Activated CD8-positive, alpha-beta T cell treated with anti-CD3 and anti-CD28 coated beads, Interleukin-2, amount 10 ng/mL, durations not matched to agents 7 days and 5 days (primary cell): ENCODE data around the gene SPANXN2. TPM values are rescaled to one million over a fixed set of nuclear protein-coding genes. Genes with fewer than 3 reads are reported as not detected.
"Not testable (repeated sequence)": the region's sequence is repeated elsewhere in the genome, so short reads cannot be mapped to it uniquely, and the experiment has no call there.

Experiments used
- ATAC-seq: fragments of 150-1000 bp; cut with Tn5 transposase; one replicate; pipeline ENCODE4 v1.10.0; 2021; ENCODE audit warnings: moderate library complexity
- CTCF ChIA-PET: fragments of 350-600 bp; sonication (Branson Sonifier 250); formaldehyde crosslinking; loops from one replicate; lab custom pipeline; 2021; ENCODE audit warnings: antibody characterized with exemption; lab: Charles Lee
- POLR2A ChIA-PET: fragments of 350-600 bp; sonication (Branson Sonifier 250); formaldehyde crosslinking; loops from one replicate; lab custom pipeline; 2021; ENCODE audit warnings: antibody characterized with exemption; lab: Charles Lee
- DNase-seq: peaks from one replicate; pipeline ENCODE4 v3.0.0-alpha.2; 2020
- H3K27ac Mint-ChIP-seq: one replicate; pipeline ENCODE4 v1.8.0; 2021; ENCODE audit warnings: mild to moderate bottlenecking, mixed read lengths
- H3K27me3 Mint-ChIP-seq: one replicate; pipeline ENCODE4 v1.8.0; 2021; ENCODE audit warnings: low read depth, mixed read lengths
- H3K36me3 Mint-ChIP-seq: one replicate; pipeline ENCODE4 v1.8.0; 2021; ENCODE audit warnings: low read depth, mixed read lengths
- H3K4me1 Mint-ChIP-seq: one replicate; pipeline ENCODE4 v1.8.0; 2021; ENCODE audit warnings: low read depth, mixed read lengths
- H3K4me3 Mint-ChIP-seq: one replicate; pipeline ENCODE4 v1.8.0; 2021; ENCODE audit warnings: mild to moderate bottlenecking, mixed read lengths
- H3K9me3 Mint-ChIP-seq: one replicate; pipeline ENCODE4 v1.8.0; 2022; ENCODE audit warnings: mixed read lengths; ENCODE audit not compliant: insufficient read depth
- total RNA-seq, 2 experiments: library from RNA; stranded (reverse); gene quantifications; one replicate each; pipeline ENCODE4 v1.2.3, GENCODE V29; 2021

Gene SPANXN2, protein sequence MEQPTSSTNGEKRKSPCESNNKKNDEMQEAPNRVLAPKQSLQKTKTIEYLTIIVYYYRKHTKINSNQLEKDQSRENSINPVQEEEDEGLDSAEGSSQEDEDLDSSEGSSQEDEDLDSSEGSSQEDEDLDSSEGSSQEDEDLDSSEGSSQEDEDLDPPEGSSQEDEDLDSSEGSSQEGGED
- total RNA-seq, result not detected

DNA sequence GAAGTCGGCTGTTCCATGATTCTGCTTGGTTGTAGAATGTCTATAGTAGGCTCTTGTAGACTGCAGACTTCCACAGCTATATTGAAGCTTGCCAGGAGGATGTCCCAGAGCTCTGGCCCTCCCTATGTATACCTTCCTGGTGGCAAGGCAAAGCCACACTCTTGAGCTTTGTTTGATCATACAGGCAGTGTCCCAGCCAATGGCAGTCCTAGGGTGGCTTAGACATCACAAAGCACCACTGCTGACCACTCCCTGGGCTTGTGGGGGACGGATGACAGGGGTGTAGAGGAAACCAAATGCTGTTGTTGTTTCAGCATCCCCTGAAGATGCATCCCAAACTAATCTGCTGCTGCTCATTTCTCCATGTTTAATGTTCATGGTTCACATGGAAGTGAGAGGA lies at the start of gene SPANXN2:
Gene SPANXN2, minus strand, starts transcription at position 101 of the 400 bp plus-strand sequence. Its CDS starts 84 bp downstream, at position 17.
- POLR2A ChIA-PET, ATAC-seq, CTCF ChIA-PET, H3K4me1 Mint-ChIP-seq, H3K27me3 Mint-ChIP-seq, H3K4me3 Mint-ChIP-seq, H3K36me3 Mint-ChIP-seq, DNase-seq, H3K9me3 Mint-ChIP-seq, H3K27ac Mint-ChIP-seq: not testable (repeated sequence)

DNA sequence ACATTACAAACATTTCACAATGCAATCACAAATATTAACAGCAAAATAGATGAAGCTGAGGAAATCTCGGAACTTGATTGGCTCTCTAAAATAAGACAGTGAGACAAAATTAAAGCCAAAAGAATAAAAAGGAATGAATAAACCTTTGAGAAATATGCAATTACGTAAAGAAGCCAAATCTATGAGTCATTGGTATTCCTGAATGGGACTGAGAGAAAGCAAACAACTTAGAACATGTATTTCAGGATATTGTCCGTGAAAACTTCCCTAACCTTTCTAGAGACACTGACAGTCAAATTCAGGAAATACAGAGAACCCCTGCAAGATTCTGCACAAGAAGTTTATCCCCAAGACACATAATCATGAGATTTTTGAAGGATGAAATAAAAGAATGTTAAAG lies 48.4 kb upstream of the SPANXN2 start:
- DNase-seq (no peak), ATAC-seq (no peak)
- no peak overlapping the region for H3K4me3 Mint-ChIP-seq
- H3K9me3 Mint-ChIP-seq, result peaks cover 6% of the 10 kb centered on the region
- no peaks in the 10 kb centered on the region for H3K4me1 Mint-ChIP-seq
- no peaks in the 10 kb centered on the region for H3K36me3 Mint-ChIP-seq
- no peaks in the 10 kb centered on the region for H3K27me3 Mint-ChIP-seq
- CTCF ChIA-PET, result no interaction called here
- H3K27ac Mint-ChIP-seq, result no peak overlapping the region
- POLR2A ChIA-PET, result no interaction called here

DNA sequence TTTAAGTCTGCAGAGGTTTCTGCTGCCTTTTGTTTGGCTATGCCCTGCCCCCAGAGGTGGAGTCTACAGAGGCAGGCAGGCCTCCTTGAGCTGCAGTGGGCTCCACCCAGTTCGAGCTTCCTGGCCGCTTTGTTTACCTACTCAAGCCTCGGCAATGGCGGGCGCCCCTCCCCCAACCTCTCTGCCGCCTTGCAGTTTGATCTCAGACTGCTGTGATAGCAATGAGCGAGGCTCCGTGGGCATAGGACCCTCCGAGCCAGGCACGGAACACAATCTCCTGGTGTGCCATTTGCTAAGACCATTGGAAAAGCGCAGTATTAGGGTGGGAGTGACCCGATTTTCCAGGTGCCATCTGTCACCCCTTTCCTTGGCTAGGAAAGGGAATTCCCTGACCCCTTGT lies 47.2 kb upstream of the SPANXN2 start:
- DNase-seq, H3K9me3 Mint-ChIP-seq, H3K27me3 Mint-ChIP-seq, H3K36me3 Mint-ChIP-seq, H3K4me3 Mint-ChIP-seq, H3K4me1 Mint-ChIP-seq, ATAC-seq, H3K27ac Mint-ChIP-seq, CTCF ChIA-PET, POLR2A ChIA-PET: not testable (repeated sequence)

DNA sequence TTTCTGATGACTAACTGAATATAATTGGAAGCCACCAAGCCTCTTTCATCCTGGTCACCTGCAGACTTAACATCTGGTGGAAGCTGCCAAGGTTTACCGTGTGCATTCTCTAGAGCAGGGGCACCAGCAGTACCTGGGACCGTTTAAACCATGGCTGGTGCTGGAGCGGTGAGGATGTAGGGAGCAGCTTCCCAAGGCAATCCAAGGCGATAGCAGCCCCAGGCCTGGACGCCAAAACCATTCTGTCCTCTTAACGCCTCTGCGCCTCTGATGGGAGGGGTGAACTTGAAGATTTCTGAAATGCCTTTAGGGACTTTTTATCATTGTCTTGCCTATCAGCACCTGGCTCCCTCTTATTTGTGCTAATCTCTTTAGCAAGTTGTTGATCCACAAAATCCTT lies 37.3 kb upstream of the SPANXN2 start:
- H3K36me3 Mint-ChIP-seq, result no peaks in the 10 kb centered on the region
- ChIA-PET POLR2A (no interaction called here), CTCF (no interaction called here)
- H3K9me3 Mint-ChIP-seq, result peaks cover 6% of the 10 kb centered on the region
- no peaks in the 10 kb centered on the region for H3K4me1 Mint-ChIP-seq
- H3K27ac Mint-ChIP-seq, result no peak overlapping the region
- ATAC-seq (no peak), DNase-seq (no peak)
- no peak overlapping the region for H3K4me3 Mint-ChIP-seq
- H3K27me3 Mint-ChIP-seq, result no peaks in the 10 kb centered on the region

DNA sequence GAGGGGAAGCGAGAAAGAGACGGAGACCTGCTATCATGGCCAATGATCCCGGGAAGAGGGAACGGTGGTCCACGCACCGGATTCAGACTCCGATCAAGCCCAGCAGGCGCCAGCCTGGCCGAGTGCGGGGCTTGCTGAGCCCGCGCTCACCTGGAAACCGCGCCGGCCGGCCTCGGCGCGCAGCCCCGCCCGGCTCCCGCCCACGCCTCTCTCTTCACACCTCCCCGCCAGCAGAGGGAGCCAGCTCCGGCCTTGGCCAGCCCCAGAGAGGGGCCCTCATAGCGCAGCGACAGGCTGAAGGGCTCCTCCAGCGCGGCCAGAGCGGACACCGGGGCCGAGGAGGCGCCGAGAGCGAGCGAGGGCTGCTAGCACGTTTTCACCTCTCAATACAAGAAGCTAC lies 36.8 kb upstream of the SPANXN2 start:
- ATAC-seq (no peak), DNase-seq (no peak)
- H3K36me3 Mint-ChIP-seq, result no peaks in the 10 kb centered on the region
- peaks cover 6% of the 10 kb centered on the region for H3K9me3 Mint-ChIP-seq
- H3K4me1 Mint-ChIP-seq, result no peaks in the 10 kb centered on the region
- H3K4me3 Mint-ChIP-seq, result no peak overlapping the region
- H3K27ac Mint-ChIP-seq, result no peak overlapping the region
- POLR2A ChIA-PET, result no interaction called here
- no peaks in the 10 kb centered on the region for H3K27me3 Mint-ChIP-seq
- CTCF ChIA-PET, result no interaction called here

DNA sequence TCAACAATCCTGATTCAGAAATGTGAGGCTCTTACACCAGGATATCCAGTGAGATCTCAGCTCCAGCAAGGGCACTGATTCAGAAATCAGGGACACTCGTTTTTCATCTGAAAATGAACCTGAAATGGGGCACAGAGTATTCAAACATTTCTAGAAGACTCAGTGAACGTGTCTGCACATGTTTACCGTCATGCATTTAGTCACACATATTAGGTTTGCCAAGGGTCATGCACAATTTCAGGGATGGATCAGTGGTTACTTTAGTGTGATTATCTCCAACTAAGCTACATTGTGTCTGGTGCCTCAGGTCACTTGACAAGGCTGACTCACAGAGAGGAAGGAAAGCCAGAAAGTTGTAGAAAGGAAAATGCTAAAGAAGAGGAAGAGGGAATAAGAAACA lies 33.6 kb upstream of the SPANXN2 start:
- DNase-seq (no peak), ATAC-seq (no peak)
- ChIA-PET POLR2A (no interaction called here), CTCF (no interaction called here)
- H3K36me3 Mint-ChIP-seq, result no peaks in the 10 kb centered on the region
- H3K27me3 Mint-ChIP-seq, result no peaks in the 10 kb centered on the region
- no peaks in the 10 kb centered on the region for H3K4me1 Mint-ChIP-seq
- no peak overlapping the region for H3K27ac Mint-ChIP-seq
- H3K9me3 Mint-ChIP-seq, result peaks cover 6% of the 10 kb centered on the region
- no peak overlapping the region for H3K4me3 Mint-ChIP-seq

DNA sequence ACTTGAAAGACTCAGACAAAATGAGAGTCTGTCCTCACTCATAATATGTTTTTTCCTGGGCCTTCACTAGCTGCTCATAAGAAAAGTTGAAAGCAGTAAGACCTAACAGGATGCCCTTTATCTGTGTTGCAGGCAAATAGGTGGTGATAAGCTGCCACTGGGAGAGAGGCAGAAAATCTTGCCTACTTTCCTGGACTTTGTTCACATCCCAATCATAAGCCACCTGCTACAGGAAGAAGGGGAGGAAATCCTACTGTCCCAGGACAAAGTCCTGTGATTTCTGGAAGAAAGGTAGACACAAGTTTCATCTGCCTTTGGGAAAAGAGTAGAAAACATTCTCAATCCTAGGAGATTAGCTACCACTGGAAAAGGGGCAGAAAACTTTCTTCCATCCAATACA lies 13.3 kb upstream of the SPANXN2 start:
- CTCF ChIA-PET, result no interaction called here
- Mint-ChIP-seq H3K36me3 (no peaks in the 10 kb centered on the region), H3K27ac (no peak overlapping the region), H3K4me3 (no peak overlapping the region), H3K27me3 (no peaks in the 10 kb centered on the region), H3K9me3 (no peaks in the 10 kb centered on the region), H3K4me1 (no peaks in the 10 kb centered on the region)
- no peak for ATAC-seq
- DNase-seq, result no peak
- POLR2A ChIA-PET, result no interaction called here

DNA sequence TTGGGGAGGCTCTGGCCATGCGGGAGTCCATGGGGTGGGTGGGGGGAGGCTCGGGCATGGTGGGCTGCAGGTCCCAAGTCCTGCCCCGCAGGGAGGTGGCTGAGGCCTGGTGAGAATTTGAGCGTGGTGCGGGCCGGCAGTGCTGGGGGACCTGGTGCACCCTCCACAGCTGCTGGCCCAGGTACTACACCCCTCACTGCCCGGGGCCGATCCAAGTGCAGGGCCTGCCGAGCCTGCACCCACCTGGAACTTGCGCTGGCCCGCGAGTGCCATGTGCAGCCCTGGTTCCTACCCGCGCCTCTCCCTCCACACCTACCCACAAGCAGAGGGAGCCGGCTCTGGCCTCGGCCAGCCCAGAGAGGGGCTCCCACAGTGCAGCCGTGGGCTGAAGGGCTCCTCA lies 5.7 kb upstream of the SPANXN2 start:
- Mint-ChIP-seq H3K9me3 (no peaks in the 10 kb centered on the region), H3K4me3 (no peak overlapping the region), H3K4me1 (no peaks in the 10 kb centered on the region), H3K36me3 (no peaks in the 10 kb centered on the region), H3K27me3 (no peaks in the 10 kb centered on the region), H3K27ac (no peak overlapping the region)
- CTCF ChIA-PET, result no interaction called here
- DNase-seq, result no peak
- ATAC-seq, result no peak
- POLR2A ChIA-PET, result no interaction called here

DNA sequence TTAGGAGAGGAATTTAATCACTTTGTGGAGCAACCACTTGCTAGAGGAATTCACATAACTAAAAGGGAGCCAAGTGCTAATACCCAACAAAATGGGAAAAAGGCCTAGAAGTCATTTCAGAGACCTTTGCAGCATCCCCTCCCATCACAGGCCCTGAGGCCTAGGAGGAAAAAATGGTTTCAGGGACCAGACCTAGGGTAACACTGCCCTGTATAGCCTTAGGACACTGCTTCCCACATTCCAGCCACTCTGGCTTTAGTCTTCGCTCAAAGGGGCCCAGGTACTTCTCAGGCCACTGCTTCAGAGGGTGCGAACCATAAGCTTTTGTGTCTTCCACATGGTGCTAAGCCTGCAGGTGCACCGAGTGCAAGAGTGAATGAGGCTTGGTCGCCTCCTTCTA lies 19.1 kb downstream of the SPANXN2 start:
- ATAC-seq (no peak), DNase-seq (no peak)
- no peaks in the 10 kb centered on the region for H3K36me3 Mint-ChIP-seq
- H3K27me3 Mint-ChIP-seq, result no peaks in the 10 kb centered on the region
- peaks cover 7% of the 10 kb centered on the region for H3K9me3 Mint-ChIP-seq
- H3K27ac Mint-ChIP-seq, result no peak overlapping the region
- POLR2A ChIA-PET, result no interaction called here
- CTCF ChIA-PET, result no interaction called here
- H3K4me1 Mint-ChIP-seq, result no peaks in the 10 kb centered on the region
- H3K4me3 Mint-ChIP-seq, result no peak overlapping the region

DNA sequence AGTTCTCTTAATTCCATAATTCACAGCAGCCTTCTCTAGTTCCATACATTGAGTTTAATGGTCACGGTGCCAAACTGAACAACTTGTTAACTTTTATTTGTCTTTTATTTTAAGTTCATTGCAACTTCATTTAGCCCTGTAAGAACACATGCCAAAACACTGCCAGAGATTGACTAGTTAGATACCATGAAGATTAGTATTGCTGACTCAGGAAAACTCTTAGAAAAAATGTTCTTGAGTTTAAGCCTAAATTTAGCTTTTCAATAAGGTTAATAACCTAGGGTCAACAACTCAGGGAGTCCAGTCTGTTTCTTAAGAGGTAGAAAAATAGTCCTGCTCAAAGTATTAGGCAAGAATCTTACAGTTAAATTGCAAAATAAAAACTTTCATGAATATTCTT lies 25.7 kb downstream of the SPANXN2 start:
- no peaks in the 10 kb centered on the region for H3K4me1 Mint-ChIP-seq
- no peak overlapping the region for H3K4me3 Mint-ChIP-seq
- ChIA-PET CTCF (no interaction called here), POLR2A (no interaction called here)
- no peaks in the 10 kb centered on the region for H3K27me3 Mint-ChIP-seq
- no peak overlapping the region for H3K27ac Mint-ChIP-seq
- H3K9me3 Mint-ChIP-seq, result no peaks in the 10 kb centered on the region
- DNase-seq (no peak), ATAC-seq (no peak)
- H3K36me3 Mint-ChIP-seq, result no peaks in the 10 kb centered on the region

DNA sequence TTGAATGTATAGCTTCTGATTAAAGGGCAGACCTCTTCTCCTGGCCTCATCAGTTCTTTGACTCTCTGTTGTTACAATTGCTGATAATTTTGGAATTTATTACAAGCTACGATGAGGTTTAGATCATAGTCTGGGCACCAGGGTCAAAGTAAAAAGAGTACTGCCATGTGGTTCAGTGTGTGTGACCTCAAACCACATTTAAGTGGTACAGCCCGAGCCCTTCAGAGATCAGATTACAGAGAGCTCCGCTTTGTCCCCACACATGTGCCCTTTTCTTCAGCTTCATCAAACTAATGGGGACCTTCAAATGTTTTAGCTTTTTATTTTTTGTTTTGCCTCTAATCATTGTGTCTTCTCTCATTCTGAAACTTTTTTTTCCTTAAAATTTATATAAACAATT lies 37.1 kb downstream of the SPANXN2 start:
- H3K36me3 Mint-ChIP-seq, result no peaks in the 10 kb centered on the region
- no peak overlapping the region for H3K27ac Mint-ChIP-seq
- peaks cover 3% of the 10 kb centered on the region for H3K9me3 Mint-ChIP-seq
- ATAC-seq (no peak), DNase-seq (no peak)
- no peaks in the 10 kb centered on the region for H3K27me3 Mint-ChIP-seq
- ChIA-PET CTCF (no interaction called here), POLR2A (no interaction called here)
- no peaks in the 10 kb centered on the region for H3K4me1 Mint-ChIP-seq
- H3K4me3 Mint-ChIP-seq, result no peak overlapping the region

DNA sequence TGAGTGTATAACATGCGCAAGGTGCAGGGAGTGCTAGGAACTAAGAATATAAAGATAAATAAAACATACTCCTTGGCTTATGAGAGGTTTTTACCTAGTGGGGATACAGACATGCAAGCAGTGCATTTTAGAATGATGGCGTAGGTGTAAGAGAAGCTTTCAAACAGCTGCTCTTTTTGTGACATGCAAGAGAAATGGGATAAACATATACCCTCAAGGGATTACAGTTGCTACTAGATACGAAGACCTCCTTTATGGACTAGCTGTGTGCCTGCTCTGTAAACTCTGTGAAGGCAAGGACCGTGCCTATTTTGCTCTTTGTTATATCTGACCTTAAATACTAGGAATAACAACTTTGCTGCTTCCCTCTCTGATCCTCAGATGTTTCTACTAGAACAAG lies 45.6 kb downstream of the SPANXN2 start:
- no peaks in the 10 kb centered on the region for H3K27me3 Mint-ChIP-seq
- H3K27ac Mint-ChIP-seq, result no peak overlapping the region
- H3K4me3 Mint-ChIP-seq, result no peak overlapping the region
- DNase-seq (no peak), ATAC-seq (no peak)
- no peaks in the 10 kb centered on the region for H3K9me3 Mint-ChIP-seq
- H3K36me3 Mint-ChIP-seq, result no peaks in the 10 kb centered on the region
- no peaks in the 10 kb centered on the region for H3K4me1 Mint-ChIP-seq
- CTCF ChIA-PET, result no interaction called here
- POLR2A ChIA-PET, result no interaction called here

DNA sequence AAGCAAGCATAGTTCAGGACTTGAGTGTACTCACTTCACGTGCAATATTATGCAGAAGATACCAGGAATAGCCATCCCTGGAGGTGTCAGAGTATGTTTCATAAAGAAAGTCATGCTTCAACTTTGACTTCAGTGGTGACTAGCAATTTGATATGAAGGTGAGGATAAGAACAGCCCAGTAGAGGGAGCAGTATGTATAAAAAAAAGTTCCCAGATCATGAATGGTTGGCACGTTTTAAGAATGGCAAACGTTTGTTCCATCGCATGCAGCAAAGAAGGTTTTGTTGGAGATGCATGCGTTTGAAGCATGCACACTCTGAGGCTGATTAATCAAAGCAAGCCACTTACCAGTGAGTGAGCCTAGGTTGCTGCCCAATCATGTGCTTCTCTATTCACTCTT lies 51.2 kb downstream of the SPANXN2 start:
- no peak overlapping the region for H3K27ac Mint-ChIP-seq
- no peak for ATAC-seq
- POLR2A ChIA-PET, result no interaction called here
- H3K36me3 Mint-ChIP-seq, result no peaks in the 10 kb centered on the region
- no peaks in the 10 kb centered on the region for H3K4me1 Mint-ChIP-seq
- CTCF ChIA-PET, result no interaction called here
- no peak for DNase-seq
- no peaks in the 10 kb centered on the region for H3K9me3 Mint-ChIP-seq
- no peak overlapping the region for H3K4me3 Mint-ChIP-seq
- H3K27me3 Mint-ChIP-seq, result no peaks in the 10 kb centered on the region
